Measurements from ENCODE around the gene SHROOM1.

- no peak for TF ChIP-seq CTCF (IDR thresholded peaks at IDR 0.05)
- TF ChIP-seq EP300 (IDR thresholded peaks at IDR 0.05): no peak
- no peak for TF ChIP-seq POLR2A (IDR thresholded peaks at IDR 0.05)
- TF ChIP-seq POLR2AphosphoS5 (IDR thresholded peaks at IDR 0.05): no peak
These were observed 8.7 kb downstream of the SHROOM1 start for GRCh38 chr5:132821791-132822190.
